Small intestine (tissue), 7 donors: ENCODE results near the gene OMD. TPM values are rescaled to one million over a fixed set of nuclear protein-coding genes. Genes with fewer than 3 reads are reported as not detected.
"Not testable (repeated sequence)": the region's sequence is repeated elsewhere in the genome, so short reads cannot be mapped to it uniquely, and the experiment has no call there.

Source experiments
- DNase-seq, 2 donors: peaks; one replicate each; pipeline versions ENCODE4 v3.0.0 to v3.0.0-alpha.2; 2013
- FAIRE-seq: peaks from 2 replicates; lab custom pipeline; 2012; peaks lifted over from hg19 to GRCh38; lab: Jason Lieb, UNC
- H3K27ac ChIP-seq, 3 donors: one replicate each; pipeline ENCODE4 v1.5.1; 2013; ENCODE audit warnings: low read length in 2 of 3, mild to moderate bottlenecking in 2 of 3, control low read depth in 1 of 3, inconsistent platforms in 1 of 3, low read depth in 1 of 3, moderate library complexity in 1 of 3
- H3K27me3 ChIP-seq, 3 donors: one replicate each; pipeline ENCODE4 v1.6.1; 2013; ENCODE audit warnings: low read length in 3 of 3, inconsistent platforms in 1 of 3; ENCODE audit not compliant: control insufficient read depth in 3 of 3, insufficient read depth in 3 of 3
- H3K36me3 ChIP-seq, 3 donors: one replicate each; pipeline ENCODE4 v1.6.1; 2013; ENCODE audit warnings: low read length in 3 of 3, inconsistent platforms in 1 of 3, low read depth in 1 of 3, mild to moderate bottlenecking in 1 of 3, moderate library complexity in 1 of 3; ENCODE audit not compliant: control insufficient read depth in 3 of 3, insufficient read depth in 2 of 3
- H3K4me1 ChIP-seq, 3 donors: one replicate each; pipeline ENCODE4 v1.6.1; 2013; ENCODE audit warnings: low read length in 2 of 3, inconsistent platforms in 1 of 3, low read depth in 1 of 3, mild to moderate bottlenecking in 1 of 3, moderate library complexity in 1 of 3; ENCODE audit not compliant: control insufficient read depth in 3 of 3, insufficient read depth in 2 of 3
- H3K4me3 ChIP-seq, 3 donors: one replicate each; pipeline ENCODE4 v1.5.1; 2013; ENCODE audit warnings: low read length in 3 of 3, control low read depth in 1 of 3, inconsistent platforms in 1 of 3, low read depth in 1 of 3, mild to moderate bottlenecking in 1 of 3, moderate library complexity in 1 of 3
- H3K9me3 ChIP-seq, 2 donors: one replicate each; pipeline ENCODE4 v1.6.1; 2013; ENCODE audit warnings: low read depth in 1 of 2, low read length in 1 of 2; ENCODE audit not compliant: control insufficient read depth in 2 of 2, insufficient read depth in 1 of 2
- WGBS, 3 donors: extraction: QIAGEN DNeasy Blood & Tissue Kit; methylation state at CpG; one replicate each; pipeline ENCODE4 v1.1.7; 2013; 5-methylcytosine and 5-hydroxymethylcytosine counted together
- polyA plus RNA-seq, 4 donors: library from polyadenylated mRNA; stranded (reverse) in 3 of 4; unstranded in 1 of 4; fragments of 200-250 nt in 3 of 4; fragments of 120-200 nt in 1 of 4; gene quantifications; one replicate each; pipeline versions ENCODE4 v1.2.1 to v1.2.3, GENCODE V29; 2013
- donor health status: healthy with polysubstance abuse.
- donor health status: control.
- donor health status: control.
- donor health status: Bipolar disorder and iron deficiency.
- donor health status: healthy.

Gene OMD
- polyA plus RNA-seq, 4 donors, result 0.10 to 3.6 (median 0.27) TPM; not detected in 1

GRCh38 chr9:92429836-92430235 lies 5.6 kb upstream of the OMD start:
- no peak for FAIRE-seq
- DNase-seq, result no peak
- Histone ChIP-seq H3K36me3 (no peaks in the 10 kb centered on the region), H3K4me3 (no peak overlapping the region), H3K4me1 (no peaks in the 10 kb centered on the region), H3K9me3 (peaks cover 0 to 2% of the 10 kb centered on the region in 2 donors), H3K27me3 (no peaks in the 10 kb centered on the region), H3K27ac (no peak overlapping the region)
- WGBS, 3 donors, result 50 to 55% (median 54%) methylated on average over 2 of the region's 2 CpGs

- Histone ChIP-seq H3K27ac (peak overlapping the region in 1 of 3 donors; percentile 38), H3K27me3 (no peaks in the 10 kb centered on the region), H3K36me3 (no peaks in the 10 kb centered on the region), H3K9me3 (peaks cover 0 to 2% of the 10 kb centered on the region in 2 donors), H3K4me3 (no peak overlapping the region), H3K4me1 (no peaks in the 10 kb centered on the region)
- DNase-seq (peak in 1 of 2 donors; percentile 10), FAIRE-seq (no peak)
- WGBS, 3 donors, result 51 to 80% (median 64%) methylated on average over 5 of the region's 5 CpGs
Measured at GRCh38 chr9:92426501-92427145, 2.4 kb upstream of the OMD start.

GRCh38 chr9:92425474-92425873 lies 1.2 kb upstream of the OMD start:
- Histone ChIP-seq H3K9me3 (peaks cover 0 to 2% of the 10 kb centered on the region in 2 donors), H3K4me1 (no peaks in the 10 kb centered on the region), H3K36me3 (no peaks in the 10 kb centered on the region), H3K4me3 (no peak overlapping the region), H3K27ac (peak overlapping the region in 1 of 3 donors; percentile 42), H3K27me3 (no peaks in the 10 kb centered on the region)
- 50 to 83% (median 81%) methylated on average over 2 of the region's 2 CpGs for WGBS, 3 donors
- FAIRE-seq (no peak), DNase-seq (peak in 1 of 2 donors; percentile 21)

GRCh38 chr9:92423612-92424011 lies 659 bp downstream of the OMD start:
- H3K4me3 ChIP-seq, result no peak overlapping the region
- no peaks in the 10 kb centered on the region for H3K4me1 ChIP-seq
- H3K27me3 ChIP-seq, result no peaks in the 10 kb centered on the region
- no peak for DNase-seq
- no peaks in the 10 kb centered on the region for H3K36me3 ChIP-seq
- 92 to 94% (median 93%) methylated on average over 2 of the region's 2 CpGs for WGBS, 3 donors
- no peaks in the 10 kb centered on the region for H3K9me3 ChIP-seq
- H3K27ac ChIP-seq, result no peak overlapping the region
- no peak for FAIRE-seq

GRCh38 chr9:92422611-92423338 lies 1.5 kb downstream of the OMD start:
- H3K4me1 ChIP-seq, result no peaks in the 10 kb centered on the region
- no peak overlapping the region for H3K4me3 ChIP-seq
- no peak for FAIRE-seq
- no peak for DNase-seq
- no peaks in the 10 kb centered on the region for H3K36me3 ChIP-seq
- H3K9me3 ChIP-seq, result no peaks in the 10 kb centered on the region
- WGBS, 3 donors, result 83 to 88% (median 85%) methylated on average over 2 of the region's 2 CpGs
- no peak overlapping the region for H3K27ac ChIP-seq
- no peaks in the 10 kb centered on the region for H3K27me3 ChIP-seq

- DNase-seq (no peak), FAIRE-seq (no peak)
- no peaks in the 10 kb centered on the region for H3K36me3 ChIP-seq
- no peaks in the 10 kb centered on the region for H3K9me3 ChIP-seq
- H3K27ac ChIP-seq, result no peak overlapping the region
- no peak overlapping the region for H3K4me3 ChIP-seq
- no peaks in the 10 kb centered on the region for H3K4me1 ChIP-seq
- no peaks in the 10 kb centered on the region for H3K27me3 ChIP-seq
- 41 to 86% (median 58%) methylated on average over 1 of the region's 1 CpG for WGBS, 3 donors
Measured at GRCh38 chr9:92414566-92414965, 9.7 kb downstream of the OMD start.

DNA sequence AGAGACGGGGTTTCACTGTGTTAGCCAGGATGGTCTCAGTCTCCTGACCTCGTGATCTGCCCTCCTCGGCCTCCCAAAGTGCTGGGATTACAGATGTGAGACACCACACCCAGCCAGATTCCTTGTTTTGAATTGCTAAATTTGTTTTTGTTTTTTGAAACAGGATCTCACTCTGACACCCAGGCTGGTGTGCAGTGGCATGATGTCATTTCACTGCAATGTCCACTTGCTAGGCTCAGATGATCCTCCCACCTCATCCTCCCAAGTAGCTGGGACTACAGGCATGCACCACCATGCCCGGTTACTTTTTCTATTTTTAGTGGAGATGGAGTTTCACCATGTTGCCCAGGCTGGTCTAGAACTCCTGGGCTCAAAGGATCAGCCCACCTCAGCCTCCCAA lies 13.1 kb downstream of the OMD start:
- not testable (repeated sequence) for H3K27ac ChIP-seq, FAIRE-seq, H3K27me3 ChIP-seq, DNase-seq, H3K4me3 ChIP-seq, H3K4me1 ChIP-seq, H3K36me3 ChIP-seq, H3K9me3 ChIP-seq
- 82 to 91% (median 85%) methylated on average over 4 of the region's 4 CpGs for WGBS, 3 donors

DNA sequence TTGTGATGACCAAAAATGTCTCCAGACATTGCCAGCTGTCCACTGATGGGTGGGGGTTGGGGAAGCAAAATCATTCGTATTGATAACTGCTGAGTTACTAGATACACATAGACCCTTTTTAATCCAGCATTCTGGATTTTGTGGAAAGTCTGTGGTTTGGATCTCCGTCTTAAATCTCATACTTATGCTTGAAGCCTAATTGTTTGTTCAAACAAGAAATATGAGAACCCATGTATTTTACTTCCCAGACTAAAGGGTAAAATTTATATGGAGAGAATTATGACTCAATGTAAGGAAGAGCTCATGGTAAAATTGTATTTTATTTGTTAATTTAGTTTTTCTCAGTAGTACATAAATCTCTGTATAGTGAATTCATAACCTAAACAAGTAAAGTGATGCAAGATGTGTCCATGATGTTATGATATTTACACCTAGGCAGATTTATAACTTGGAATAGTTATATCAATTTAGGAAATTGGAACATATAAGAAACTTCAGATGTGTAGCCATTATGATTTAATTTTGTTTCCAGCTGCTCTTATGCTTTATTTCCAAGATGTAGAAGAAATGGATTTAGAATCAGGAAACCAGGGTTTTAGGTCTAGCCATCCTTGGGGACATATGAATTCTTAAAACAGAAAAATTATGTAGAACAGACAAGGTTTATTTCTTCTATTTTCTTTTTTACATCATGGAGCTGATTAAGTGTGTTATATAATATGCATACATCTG lies 15.4 kb downstream of the OMD start:
- WGBS, 3 donors, result 88 to 96% (median 95%) methylated on average over 2 of the region's 2 CpGs
- Histone ChIP-seq H3K4me3 (no peak overlapping the region), H3K27me3 (no peaks in the 10 kb centered on the region), H3K27ac (no peak overlapping the region), H3K4me1 (peaks cover 0 to 13% (median 7%) of the 10 kb centered on the region in 3 donors), H3K36me3 (no peaks in the 10 kb centered on the region), H3K9me3 (no peaks in the 10 kb centered on the region)
- DNase-seq (no peak), FAIRE-seq (no peak)
